OCI-M1 (cell line): ENCODE data around the gene SYNGR2.

Experiments used
- DNase-seq: peaks from one replicate; lab custom pipeline; 2025; lab: John Stamatoyannopoulos, UW

Gene SYNGR2

DNA sequence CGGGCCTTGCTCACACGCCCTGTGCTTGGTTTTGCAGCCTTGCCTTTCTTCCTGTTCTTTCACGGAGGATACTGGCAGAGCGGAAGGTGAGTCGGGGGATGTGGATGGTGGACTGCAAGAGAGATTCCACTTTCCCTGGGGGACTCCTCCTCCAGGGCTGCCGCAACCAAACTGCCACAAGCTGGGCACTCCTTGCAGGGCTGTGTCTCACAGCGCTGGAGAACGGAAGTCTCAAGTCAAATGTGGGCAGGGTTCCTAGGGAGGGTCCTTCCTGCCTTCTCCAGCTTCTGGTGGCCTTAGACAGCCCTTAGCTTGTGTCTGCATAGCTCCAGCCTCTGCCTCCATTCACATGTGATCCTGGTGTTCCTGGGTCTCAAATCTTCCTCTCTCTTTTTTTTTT is 34.3 kb downstream of the SYNGR2 start:
- DNase-seq, result no peak

DNA sequence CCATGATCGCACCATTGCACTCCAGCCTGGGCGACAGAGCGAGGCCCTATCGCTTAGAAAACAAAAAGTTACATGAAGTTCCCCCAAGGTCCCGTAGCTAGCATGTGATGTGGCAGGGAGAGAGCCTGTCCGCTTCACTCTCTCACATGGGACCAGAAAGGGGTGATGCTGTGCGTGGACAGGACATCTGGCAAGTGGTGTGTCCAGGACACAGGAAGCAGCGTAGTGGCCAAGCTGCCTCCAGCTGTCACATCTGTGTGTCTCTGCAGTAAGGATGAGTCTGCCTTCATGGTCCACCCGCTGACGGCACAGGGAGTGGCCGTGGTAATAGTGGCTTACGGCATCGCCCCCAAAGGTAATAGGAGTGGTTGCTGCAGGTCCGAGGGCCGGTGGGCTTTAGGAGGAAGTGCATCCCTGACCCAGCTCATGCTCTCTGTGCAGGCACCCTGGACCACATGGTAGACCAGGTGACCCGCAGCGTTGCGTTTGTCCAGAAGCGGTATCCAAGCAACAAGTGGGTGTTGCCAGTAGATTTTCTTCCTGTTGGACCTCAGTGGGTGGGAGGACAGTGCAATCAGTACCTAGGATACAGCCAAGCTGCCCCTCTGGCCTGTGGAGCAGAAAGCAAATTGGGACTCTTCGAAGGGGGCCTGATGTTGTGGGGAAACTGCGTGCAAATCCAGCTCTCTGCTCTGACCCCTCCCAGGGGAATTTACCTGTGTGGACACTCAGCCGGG is 36.2 kb downstream of the SYNGR2 start:
- no peak for DNase-seq

DNA sequence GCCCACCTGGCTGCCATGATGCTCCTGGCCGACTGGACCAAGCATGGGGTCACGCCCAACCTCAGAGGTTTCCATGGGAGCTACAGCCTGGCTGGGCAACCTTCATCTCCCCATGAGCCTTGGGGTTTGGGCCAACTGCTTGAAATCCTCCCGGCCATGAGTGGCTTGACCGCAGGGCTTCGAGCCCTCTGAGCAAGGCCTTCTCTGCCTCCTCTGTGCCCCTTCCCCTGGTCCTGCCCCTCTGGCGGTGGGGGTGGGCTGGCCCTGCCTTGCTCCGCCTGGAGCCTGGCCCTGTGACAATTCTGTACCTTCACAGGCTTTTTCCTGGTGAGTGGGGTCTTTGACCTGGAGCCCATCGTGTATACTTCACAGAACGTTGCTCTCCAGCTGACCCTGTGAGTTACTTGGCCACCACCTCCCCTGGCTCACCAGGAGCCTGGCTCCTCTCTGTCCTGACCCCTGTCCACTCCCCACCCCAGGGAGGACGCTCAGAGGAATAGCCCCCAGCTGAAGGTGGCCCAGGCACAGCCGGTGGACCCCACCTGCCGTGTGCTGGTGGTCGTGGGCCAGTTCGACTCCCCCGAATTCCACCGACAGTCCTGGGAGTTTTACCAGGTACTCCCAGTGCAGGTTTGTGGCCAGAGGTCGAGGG is 36.9 kb downstream of the SYNGR2 start:
- no peak for DNase-seq

DNA sequence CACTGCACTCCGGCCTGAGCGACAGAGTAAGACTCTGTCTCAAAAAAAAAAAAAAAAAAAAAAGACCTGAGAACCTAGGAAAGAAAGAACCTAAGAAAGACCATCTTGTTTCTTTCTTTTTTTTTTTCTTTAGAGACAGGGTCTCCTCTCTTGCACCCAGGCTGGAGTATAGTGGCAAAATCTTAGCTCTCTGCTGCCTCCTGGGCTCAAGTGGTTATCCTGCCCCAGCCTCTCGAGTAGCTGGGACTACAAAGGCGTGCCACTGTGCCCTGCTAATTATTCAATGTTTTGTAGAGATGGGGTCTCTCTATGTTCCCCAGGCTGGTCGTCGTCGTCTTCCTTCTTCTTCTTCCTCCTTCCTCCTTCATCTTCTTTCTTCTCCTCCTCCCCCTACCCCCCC is 37.9 kb downstream of the SYNGR2 start:
- no peak for DNase-seq

DNA sequence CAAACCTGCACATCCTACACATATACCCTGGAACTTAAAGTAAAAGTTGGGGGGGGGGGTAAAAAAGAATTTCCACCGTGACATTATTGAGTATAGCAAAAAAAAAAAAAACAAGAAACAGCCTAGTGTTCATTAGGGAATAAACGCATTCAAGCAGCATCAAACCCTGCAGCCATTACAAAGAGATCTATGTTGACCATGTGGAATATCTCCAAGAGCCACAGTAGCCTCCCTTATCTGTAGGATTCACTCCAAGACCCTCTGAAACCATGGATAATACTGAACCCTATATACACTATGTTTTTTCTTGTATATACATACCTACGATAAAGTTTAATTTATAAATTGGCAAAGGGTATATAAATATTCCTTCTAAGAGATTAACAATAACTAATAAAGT is 40.1 kb downstream of the SYNGR2 start:
- no peak for DNase-seq

DNA sequence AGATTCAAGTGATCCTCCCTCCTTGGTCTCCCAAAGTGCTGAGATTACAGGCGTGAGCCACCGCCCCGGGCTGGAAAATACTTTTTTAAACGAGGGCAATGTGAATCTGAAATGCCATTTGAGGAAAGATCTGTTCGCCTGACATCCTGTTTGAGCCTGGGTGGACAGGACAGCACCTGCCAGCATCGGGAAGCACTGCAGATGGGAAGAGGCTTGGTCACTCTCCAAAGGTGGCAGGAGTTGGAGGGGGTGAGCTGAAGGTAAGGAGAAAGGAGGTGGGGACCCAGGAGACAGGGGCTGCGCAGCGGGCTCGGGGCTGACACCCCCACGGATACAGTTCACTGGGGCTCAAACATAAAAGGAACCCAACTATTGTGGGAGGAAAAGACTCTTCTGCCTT is 41.7 kb downstream of the SYNGR2 start:
- DNase-seq, result no peak

- DNase-seq, result no peak
Measured at GRCh38 chr17:78211032-78211431, 42.7 kb downstream of the SYNGR2 start.

DNA sequence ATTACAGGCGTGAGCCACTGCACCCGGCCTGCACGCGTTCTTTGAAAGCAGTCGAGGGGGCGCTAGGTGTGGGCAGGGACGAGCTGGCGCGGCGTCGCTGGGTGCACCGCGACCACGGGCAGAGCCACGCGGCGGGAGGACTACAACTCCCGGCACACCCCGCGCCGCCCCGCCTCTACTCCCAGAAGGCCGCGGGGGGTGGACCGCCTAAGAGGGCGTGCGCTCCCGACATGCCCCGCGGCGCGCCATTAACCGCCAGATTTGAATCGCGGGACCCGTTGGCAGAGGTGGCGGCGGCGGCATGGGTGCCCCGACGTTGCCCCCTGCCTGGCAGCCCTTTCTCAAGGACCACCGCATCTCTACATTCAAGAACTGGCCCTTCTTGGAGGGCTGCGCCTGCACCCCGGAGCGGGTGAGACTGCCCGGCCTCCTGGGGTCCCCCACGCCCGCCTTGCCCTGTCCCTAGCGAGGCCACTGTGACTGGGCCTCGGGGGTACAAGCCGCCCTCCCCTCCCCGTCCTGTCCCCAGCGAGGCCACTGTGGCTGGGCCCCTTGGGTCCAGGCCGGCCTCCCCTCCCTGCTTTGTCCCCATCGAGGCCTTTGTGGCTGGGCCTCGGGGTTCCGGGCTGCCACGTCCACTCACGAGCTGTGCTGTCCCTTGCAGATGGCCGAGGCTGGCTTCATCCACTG is 45.8 kb downstream of the SYNGR2 start, which contains the start of gene BIRC5:
Gene BIRC5, plus strand, starts transcription at position 238 of the 690 bp plus-strand sequence. Its CDS starts 64 bp downstream, at position 302.
- peak; percentile 92 for DNase-seq

- DNase-seq, result no peak
Measured at GRCh38 chr17:78214706-78215061, 46.3 kb downstream of the SYNGR2 start.

GRCh38 chr17:78219396-78220150 is 51.2 kb downstream of the SYNGR2 start:
- DNase-seq, result no peak
